ENCODE measurements around the gene CFAP298.

GRCh38 chr21:32566741-32567389 lies 45.3 kb downstream of the CFAP298 start:
- TF ChIP-seq BHLHE40 (IDR thresholded peaks at IDR 0.05; ENCODE audit: borderline replicate concordance) (no peak), FOXA1 (IDR thresholded peaks at IDR 0.05) (no peak), FOXK2 (IDR thresholded peaks at IDR 0.05) (no peak), FOXM1 (IDR thresholded peaks at IDR 0.05; ENCODE audit: borderline replicate concordance) (no peak), SP1 (IDR thresholded peaks at IDR 0.05) (no peak), ZNF384 (IDR thresholded peaks at IDR 0.05) (no peak), ARNT (IDR thresholded peaks at IDR 0.05) (no peak), PKNOX1 (IDR thresholded peaks at IDR 0.05) (no peak), ELF4 (IDR thresholded peaks at IDR 0.05) (no peak), TARDBP (IDR thresholded peaks at IDR 0.05) (no peak)

All from HEK293T (cell line).